Adipocyte (in vitro differentiated cells): Measurements from ENCODE around the gene SEC16A.

Experiments used
- DNase-seq: peaks from one replicate; pipeline ENCODE4 v3.0.0-alpha.2; 2015; ENCODE audit warnings: low read depth
- H3K27me3 ChIP-seq: replicated peaks from 2 replicates; pipeline ENCODE4 v1.7.0; 2013; ENCODE audit warnings: mild to moderate bottlenecking, low read length, moderate library complexity; ENCODE audit not compliant: control insufficient read depth, insufficient read depth
- H3K36me3 ChIP-seq: 2 replicates; pipeline ENCODE4 v1.7.0; 2013; ENCODE audit warnings: low read length, mild to moderate bottlenecking, moderate library complexity; ENCODE audit not compliant: control insufficient read depth, insufficient read depth, severe bottlenecking
- H3K4me1 ChIP-seq: 2 replicates; pipeline ENCODE4 v1.7.0; 2013; ENCODE audit warnings: mild to moderate bottlenecking, low read length, moderate library complexity; ENCODE audit not compliant: control insufficient read depth, insufficient read depth
- H3K4me3 ChIP-seq: 2 replicates; pipeline ENCODE4 v1.7.0; 2013; ENCODE audit warnings: mild to moderate bottlenecking, low read length, moderate library complexity
- H3K9ac ChIP-seq: 2 replicates; pipeline ENCODE4 v1.7.0; 2013; ENCODE audit warnings: mild to moderate bottlenecking, low read length, moderate library complexity
- H3K9me3 ChIP-seq: 2 replicates; pipeline ENCODE4 v1.7.0; 2013; ENCODE audit warnings: mild to moderate bottlenecking, low read length, moderate library complexity; ENCODE audit not compliant: control insufficient read depth

SEC16A gene

DNA sequence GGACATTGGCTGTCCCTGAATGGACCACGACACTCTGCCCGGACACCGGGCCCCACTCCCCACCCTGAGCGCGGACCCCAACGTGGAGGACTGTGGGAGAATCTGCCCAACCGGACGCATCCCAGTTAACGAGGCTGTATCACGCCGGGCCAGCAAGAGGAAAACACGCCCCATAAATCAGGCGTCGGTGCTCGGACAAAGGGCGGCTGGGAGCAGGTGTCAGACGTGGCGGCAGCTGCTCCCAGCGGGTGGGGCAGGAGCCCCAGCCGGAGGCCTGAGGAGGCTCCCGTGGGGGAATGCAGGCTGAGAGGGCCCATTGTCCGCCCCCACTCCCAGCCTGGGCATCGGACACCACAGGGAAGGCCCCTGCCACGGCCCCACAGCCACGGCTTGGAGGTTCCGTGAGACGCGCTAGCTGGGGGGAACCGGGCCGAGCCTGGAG, 43.8 kb upstream of the SEC16A start:
- no peak overlapping the region for H3K9ac ChIP-seq
- H3K4me1 ChIP-seq, result peaks cover 8% of the 10 kb centered on the region
- H3K9me3 ChIP-seq, result no peaks in the 10 kb centered on the region
- no peak for DNase-seq
- no peaks in the 10 kb centered on the region for H3K27me3 ChIP-seq
- no peak overlapping the region for H3K4me3 ChIP-seq
- H3K36me3 ChIP-seq, result no peaks in the 10 kb centered on the region

- H3K36me3 ChIP-seq, result no peaks in the 10 kb centered on the region
- H3K9me3 ChIP-seq, result no peaks in the 10 kb centered on the region
- no peak for DNase-seq
- H3K9ac ChIP-seq, result no peak overlapping the region
- H3K4me3 ChIP-seq, result no peak overlapping the region
- H3K27me3 ChIP-seq, result no peaks in the 10 kb centered on the region
- peaks cover 8% of the 10 kb centered on the region for H3K4me1 ChIP-seq
Measured at GRCh38 chr9:136525841-136526499, 43.1 kb upstream of the SEC16A start.

DNA sequence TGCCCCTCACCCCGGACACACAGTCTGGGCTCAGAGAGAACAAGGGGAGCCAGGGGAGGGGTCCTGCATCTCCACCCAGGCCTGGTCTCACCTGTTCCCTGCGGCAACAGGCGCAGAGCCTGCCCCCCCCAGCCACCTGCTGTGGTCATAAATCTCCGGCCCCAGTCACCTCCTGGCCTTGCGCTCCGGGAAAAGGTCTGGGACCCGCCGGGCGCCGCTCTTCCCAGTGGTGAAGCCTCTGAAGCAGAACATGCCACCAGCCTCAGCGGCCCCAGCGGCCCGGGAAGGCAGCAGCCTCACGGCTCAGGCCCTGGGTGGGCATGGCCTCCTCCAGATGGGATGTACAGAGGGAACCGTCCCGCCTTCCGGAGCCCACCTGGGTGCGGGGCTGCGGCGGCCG, 42.4 kb upstream of the SEC16A start:
- no peak overlapping the region for H3K4me3 ChIP-seq
- H3K9ac ChIP-seq, result no peak overlapping the region
- no peak for DNase-seq
- H3K4me1 ChIP-seq, result peaks cover 8% of the 10 kb centered on the region
- no peaks in the 10 kb centered on the region for H3K9me3 ChIP-seq
- H3K36me3 ChIP-seq, result no peaks in the 10 kb centered on the region
- no peaks in the 10 kb centered on the region for H3K27me3 ChIP-seq

- H3K9me3 ChIP-seq, result no peaks in the 10 kb centered on the region
- no peaks in the 10 kb centered on the region for H3K27me3 ChIP-seq
- H3K36me3 ChIP-seq, result peaks cover 10% of the 10 kb centered on the region
- peaks cover 8% of the 10 kb centered on the region for H3K4me1 ChIP-seq
- no peak for DNase-seq
- no peak overlapping the region for H3K9ac ChIP-seq
- H3K4me3 ChIP-seq, result no peak overlapping the region
Measured at GRCh38 chr9:136522314-136523237, 39.7 kb upstream of the SEC16A start.

DNA sequence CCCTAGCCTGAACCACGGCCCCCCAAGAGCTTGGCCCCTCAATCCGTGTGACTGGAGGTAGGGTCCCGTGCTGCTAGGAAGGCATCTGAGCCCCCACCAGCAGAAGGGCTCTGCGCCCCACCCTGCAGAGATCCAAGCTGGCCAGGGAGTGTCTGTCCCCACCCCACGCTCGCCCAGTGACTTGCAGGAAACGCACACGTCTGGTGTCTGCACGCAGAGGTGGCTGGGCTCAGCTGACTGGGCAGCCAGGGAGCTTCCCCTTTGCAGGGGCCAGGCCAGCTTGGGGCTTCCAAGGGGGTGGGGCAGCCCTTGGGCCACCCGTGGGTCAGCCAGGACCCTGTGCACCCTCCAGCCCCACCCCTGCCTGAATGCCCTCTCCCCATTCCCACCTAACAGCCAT, 38.7 kb upstream of the SEC16A start:
- H3K36me3 ChIP-seq, result peaks cover 13% of the 10 kb centered on the region
- DNase-seq, result no peak

GRCh38 chr9:136520053-136520540, 37.3 kb upstream of the SEC16A start:
- Histone ChIP-seq H3K36me3 (peaks cover 19% of the 10 kb centered on the region), H3K4me1 (peaks cover 8% of the 10 kb centered on the region), H3K27me3 (no peaks in the 10 kb centered on the region), H3K9ac (no peak overlapping the region), H3K9me3 (no peaks in the 10 kb centered on the region), H3K4me3 (no peak overlapping the region)
- no peak for DNase-seq

More for the DNA sequence above, 38.7 kb upstream of the SEC16A start:
- H3K9ac ChIP-seq, result no peak overlapping the region
- no peaks in the 10 kb centered on the region for H3K27me3 ChIP-seq
- no peaks in the 10 kb centered on the region for H3K9me3 ChIP-seq
- H3K4me1 ChIP-seq, result peaks cover 8% of the 10 kb centered on the region
- no peak overlapping the region for H3K4me3 ChIP-seq

GRCh38 chr9:136519263-136520052, 36.6 kb upstream of the SEC16A start:
- Histone ChIP-seq H3K27me3 (no peaks in the 10 kb centered on the region), H3K9me3 (no peaks in the 10 kb centered on the region), H3K4me3 (no peak overlapping the region), H3K9ac (no peak overlapping the region), H3K36me3 (peaks cover 25% of the 10 kb centered on the region), H3K4me1 (peaks cover 8% of the 10 kb centered on the region)
- DNase-seq, result no peak

DNA sequence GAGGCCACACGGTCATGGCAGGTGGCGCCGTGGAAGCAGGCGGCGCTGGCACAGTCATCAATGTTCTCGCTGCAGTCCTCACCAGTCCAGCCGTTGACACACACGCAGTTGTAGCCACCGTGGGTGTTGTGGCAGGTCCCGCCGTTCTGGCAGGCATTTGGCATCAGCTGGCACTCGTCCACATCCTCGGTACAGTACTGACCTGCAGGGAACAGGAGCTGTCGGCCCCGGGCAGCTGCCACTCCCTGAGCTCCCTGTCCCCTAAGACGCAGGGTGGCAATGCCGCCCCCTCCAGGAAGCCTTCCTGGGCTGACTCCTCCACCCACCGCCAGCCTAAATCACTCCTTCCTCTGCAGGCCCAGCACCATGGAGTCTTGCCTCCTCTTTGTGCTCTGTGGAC, 35.8 kb upstream of the SEC16A start:
- no peak for DNase-seq

GRCh38 chr9:136517950-136518349, 35.1 kb upstream of the SEC16A start:
- peaks cover 37% of the 10 kb centered on the region for H3K36me3 ChIP-seq
- H3K9me3 ChIP-seq, result no peaks in the 10 kb centered on the region
- no peaks in the 10 kb centered on the region for H3K27me3 ChIP-seq
- no peak for DNase-seq
- H3K4me1 ChIP-seq, result no peaks in the 10 kb centered on the region
- H3K9ac ChIP-seq, result no peak overlapping the region
- no peak overlapping the region for H3K4me3 ChIP-seq

More for the DNA sequence above, 35.8 kb upstream of the SEC16A start:
- H3K9ac ChIP-seq, result no peak overlapping the region
- peaks cover under 1% of the 10 kb centered on the region for H3K4me1 ChIP-seq
- H3K9me3 ChIP-seq, result no peaks in the 10 kb centered on the region
- H3K4me3 ChIP-seq, result no peak overlapping the region
- peaks cover 32% of the 10 kb centered on the region for H3K36me3 ChIP-seq
- no peaks in the 10 kb centered on the region for H3K27me3 ChIP-seq

- Histone ChIP-seq H3K9ac (no peak overlapping the region), H3K27me3 (no peaks in the 10 kb centered on the region), H3K9me3 (no peaks in the 10 kb centered on the region), H3K4me1 (no peaks in the 10 kb centered on the region), H3K36me3 (peaks cover 40% of the 10 kb centered on the region), H3K4me3 (no peak overlapping the region)
- no peak for DNase-seq
Measured at GRCh38 chr9:136517012-136517743, 34.3 kb upstream of the SEC16A start.
